ENCODE data around the gene SP4.

DNA sequence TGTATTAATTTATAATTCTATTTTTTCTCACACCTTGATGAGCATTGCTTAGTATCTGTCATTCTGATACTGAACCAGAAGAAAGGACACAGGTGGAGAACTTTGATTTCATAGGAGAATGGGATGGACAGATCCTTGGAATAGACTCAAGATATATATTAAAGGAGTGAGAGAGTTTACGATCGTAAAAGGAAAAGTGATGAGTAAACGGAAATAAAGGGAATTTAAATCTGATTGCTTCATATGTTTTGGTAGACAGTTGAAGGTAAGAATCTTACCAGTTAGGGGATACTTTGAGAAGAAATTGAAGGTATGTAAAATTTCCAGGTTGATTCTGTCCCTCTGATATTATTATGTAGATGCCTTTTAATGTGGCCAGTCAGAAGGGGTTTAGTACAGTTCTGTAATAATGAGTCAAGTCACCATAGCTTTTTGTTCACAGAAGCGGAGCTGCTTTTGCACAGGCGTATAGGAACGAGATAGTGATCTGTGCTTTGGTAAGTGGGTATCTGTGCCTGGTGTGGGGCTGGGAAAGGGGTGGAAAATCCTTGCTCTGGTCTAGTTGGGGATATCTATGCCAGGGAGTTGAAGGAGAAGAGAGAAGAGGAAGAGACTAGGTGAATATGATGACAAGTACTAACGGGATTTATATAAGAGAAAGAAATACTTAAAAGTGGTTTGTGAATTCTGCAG lies 15.4 kb downstream of the SP4 start:
- TF ChIP-seq, protein P1, sequence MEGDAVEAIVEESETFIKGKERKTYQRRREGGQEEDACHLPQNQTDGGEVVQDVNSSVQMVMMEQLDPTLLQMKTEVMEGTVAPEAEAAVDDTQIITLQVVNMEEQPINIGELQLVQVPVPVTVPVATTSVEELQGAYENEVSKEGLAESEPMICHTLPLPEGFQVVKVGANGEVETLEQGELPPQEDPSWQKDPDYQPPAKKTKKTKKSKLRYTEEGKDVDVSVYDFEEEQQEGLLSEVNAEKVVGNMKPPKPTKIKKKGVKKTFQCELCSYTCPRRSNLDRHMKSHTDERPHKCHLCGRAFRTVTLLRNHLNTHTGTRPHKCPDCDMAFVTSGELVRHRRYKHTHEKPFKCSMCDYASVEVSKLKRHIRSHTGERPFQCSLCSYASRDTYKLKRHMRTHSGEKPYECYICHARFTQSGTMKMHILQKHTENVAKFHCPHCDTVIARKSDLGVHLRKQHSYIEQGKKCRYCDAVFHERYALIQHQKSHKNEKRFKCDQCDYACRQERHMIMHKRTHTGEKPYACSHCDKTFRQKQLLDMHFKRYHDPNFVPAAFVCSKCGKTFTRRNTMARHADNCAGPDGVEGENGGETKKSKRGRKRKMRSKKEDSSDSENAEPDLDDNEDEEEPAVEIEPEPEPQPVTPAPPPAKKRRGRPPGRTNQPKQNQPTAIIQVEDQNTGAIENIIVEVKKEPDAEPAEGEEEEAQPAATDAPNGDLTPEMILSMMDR (IDR thresholded peaks at IDR 0.05) = no peak
- no peak for TF ChIP-seq POLR2A (IDR thresholded peaks at IDR 0.05)

All from prostate gland (tissue), 2 donors.